SK-N-SH (cell line): Measurements from ENCODE around the gene AOC1.

Source experiments
- CHD2 ChIP-seq: fragments of 150-350 bp; IDR thresholded peaks from 2 replicates; pipeline ENCODE4 v1.6.1; 2018; ENCODE audit warnings: low read length; ENCODE audit not compliant: partially characterized antibody
- CTCF ChIP-seq: fragments of 200-600 bp; sonication (generic); IDR thresholded peaks from 2 replicates; pipeline ENCODE4 v1.6.1; 2017; ENCODE audit warnings: antibody characterized with exemption, mild to moderate bottlenecking, moderate library complexity
- EP300 ChIP-seq, 2 experiments: IDR thresholded peaks; 2 replicates each; pipeline versions ENCODE4 v1.4.0 to v1.6.1; 2012; ENCODE audit warnings: borderline replicate concordance in 1 of 2, low read depth in 1 of 2, low read length in 1 of 2
- JUND ChIP-seq: IDR thresholded peaks from 2 replicates; pipeline ENCODE4 v1.4.0; 2012
- PBX3 ChIP-seq: IDR thresholded peaks from 2 replicates; pipeline ENCODE4; 2012
- POLR2AphosphoS5 ChIP-seq: IDR thresholded peaks from 2 replicates; pipeline ENCODE4 v1.6.1; 2012; ENCODE audit warnings: low read depth, low read length
- RAD21 ChIP-seq: IDR thresholded peaks from 2 replicates; pipeline ENCODE4 v1.6.1; 2012; ENCODE audit warnings: mild to moderate bottlenecking, low read length
- RCOR1 ChIP-seq: fragments of 150-350 bp; IDR thresholded peaks from 2 replicates; pipeline ENCODE4 v1.6.1; 2017; ENCODE audit warnings: antibody characterized with exemption, low read length
- SIN3A ChIP-seq: IDR thresholded peaks from 2 replicates; pipeline ENCODE4 v1.6.1; 2012; ENCODE audit warnings: low read depth, mild to moderate bottlenecking, low read length, moderate library complexity, borderline replicate concordance
- USF1 ChIP-seq: IDR thresholded peaks from 2 replicates; pipeline ENCODE4 v1.4.0; 2012; ENCODE audit warnings: low read depth, borderline replicate concordance
- YY1 ChIP-seq: IDR thresholded peaks from 2 replicates; pipeline ENCODE4 v1.4.0; 2012; ENCODE audit warnings: low read depth, mild to moderate bottlenecking
- TF ChIP-seq, protein P1 (sequence below): IDR thresholded peaks from 2 replicates; pipeline ENCODE4 v1.4.0; 2012; ENCODE audit warnings: low read depth

DNA sequence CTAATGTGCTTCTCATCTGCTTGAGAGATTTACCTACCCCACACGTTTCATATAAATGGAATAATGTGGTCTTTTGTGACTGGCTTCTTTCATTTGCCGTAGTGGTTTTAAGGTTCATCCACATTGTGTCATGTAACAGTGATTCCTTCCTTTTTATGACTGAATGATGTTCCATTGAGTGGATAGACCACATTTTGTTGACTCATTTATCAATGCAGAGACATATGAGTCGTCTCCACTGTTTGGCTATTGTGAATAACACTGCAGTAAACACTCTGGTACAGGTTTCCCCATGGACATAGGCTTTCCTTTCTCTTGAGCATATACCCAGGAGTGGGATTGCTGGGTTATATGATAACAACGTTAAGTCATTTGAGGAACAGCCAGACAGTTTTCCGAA, 2.0 kb upstream of the AOC1 start:
- TF ChIP-seq CTCF, result no peak
- TF ChIP-seq RCOR1, result no peak
- no peak for TF ChIP-seq POLR2AphosphoS5
- TF ChIP-seq USF1, result no peak
- no peak for TF ChIP-seq EP300 (IDR thresholded peaks at IDR 0.05; ENCODE audit: borderline replicate concordance in 1 of 2, low read depth in 1 of 2, low read length in 1 of 2)
- TF ChIP-seq JUND, result no peak
- no peak for TF ChIP-seq CHD2
- TF ChIP-seq YY1, result no peak
- TF ChIP-seq PBX3, result no peak
- TF ChIP-seq, protein P1, sequence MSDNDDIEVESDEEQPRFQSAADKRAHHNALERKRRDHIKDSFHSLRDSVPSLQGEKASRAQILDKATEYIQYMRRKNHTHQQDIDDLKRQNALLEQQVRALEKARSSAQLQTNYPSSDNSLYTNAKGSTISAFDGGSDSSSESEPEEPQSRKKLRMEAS, result no peak
- TF ChIP-seq SIN3A, result no peak
- no peak for TF ChIP-seq RAD21
